HG03558 (cell line): ENCODE data around the gene LACTB.

Source experiments
- ATAC-seq: cut with Tn5 transposase; IDR thresholded peaks from one replicate; pipeline ENCODE4 v1.9.1; 2021; ENCODE audit warnings: moderate number of reproducible peaks; ENCODE audit not compliant: unreplicated experiment; ENCODE audit errors: extremely low read depth

The LACTB gene

GRCh38 chr15:63114465-63114864, 7.2 kb upstream of the LACTB start:
- no peak for ATAC-seq

DNA sequence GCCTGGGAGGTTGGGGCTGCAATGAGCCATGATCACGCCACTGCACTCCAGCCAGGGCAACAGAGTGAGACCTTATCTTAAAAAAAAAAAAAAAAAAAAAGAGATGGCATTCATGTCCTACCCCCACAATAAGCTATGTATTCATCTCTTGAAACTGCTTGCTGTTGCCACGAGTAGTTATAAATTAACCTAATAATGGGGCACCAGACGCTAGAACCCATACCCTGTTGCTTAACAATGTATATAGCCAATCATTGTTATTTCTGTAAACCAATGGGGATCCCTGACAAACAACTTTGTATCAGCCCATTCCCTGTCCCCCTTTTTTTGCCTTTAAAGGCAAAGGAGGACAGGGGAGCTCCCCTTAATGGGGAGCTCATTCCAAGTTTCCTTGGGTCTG, 2.8 kb upstream of the LACTB start:
- ATAC-seq = no peak

GRCh38 chr15:63122002-63122875, 578 bp downstream of the LACTB start:
- peak; percentile 72 for ATAC-seq

- no peak for ATAC-seq
Measured at GRCh38 chr15:63124506-63124905, 2.8 kb downstream of the LACTB start.

DNA sequence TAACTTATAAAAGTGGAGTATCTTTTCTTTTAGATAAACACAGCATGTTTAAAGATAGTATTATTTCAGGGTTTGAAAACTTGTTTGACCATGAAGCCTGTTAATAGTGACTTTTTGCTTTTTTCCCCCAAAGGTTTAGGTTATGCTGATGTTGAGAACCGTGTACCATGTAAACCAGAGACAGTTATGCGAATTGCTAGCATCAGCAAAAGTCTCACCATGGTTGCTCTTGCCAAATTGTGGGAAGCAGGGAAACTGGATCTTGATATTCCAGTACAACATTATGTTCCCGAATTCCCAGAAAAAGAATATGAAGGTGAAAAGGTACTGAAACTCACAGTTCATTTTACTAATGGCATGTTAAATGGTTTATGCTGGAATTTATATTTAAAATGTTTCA, 5.1 kb downstream of the LACTB start:
- no peak for ATAC-seq

DNA sequence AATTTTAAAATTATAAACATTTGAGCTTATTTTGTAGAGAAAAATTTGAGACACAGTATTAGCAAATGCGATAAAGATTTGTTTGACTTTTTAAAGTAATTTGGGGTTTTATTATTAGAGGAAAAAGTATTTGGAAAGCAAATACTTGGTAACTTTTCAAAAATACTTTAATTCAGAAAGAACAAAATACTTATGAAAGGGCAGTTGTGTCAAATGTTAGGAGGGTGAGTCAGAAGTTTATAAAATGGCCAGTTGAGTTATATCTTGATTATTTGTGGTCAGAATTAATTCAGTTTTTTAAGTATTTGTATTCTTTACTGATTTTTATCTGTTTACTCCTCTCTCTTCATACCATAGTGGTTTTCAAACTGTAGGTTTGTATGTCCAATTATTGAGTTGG, 12.1 kb downstream of the LACTB start:
- ATAC-seq = no peak

DNA sequence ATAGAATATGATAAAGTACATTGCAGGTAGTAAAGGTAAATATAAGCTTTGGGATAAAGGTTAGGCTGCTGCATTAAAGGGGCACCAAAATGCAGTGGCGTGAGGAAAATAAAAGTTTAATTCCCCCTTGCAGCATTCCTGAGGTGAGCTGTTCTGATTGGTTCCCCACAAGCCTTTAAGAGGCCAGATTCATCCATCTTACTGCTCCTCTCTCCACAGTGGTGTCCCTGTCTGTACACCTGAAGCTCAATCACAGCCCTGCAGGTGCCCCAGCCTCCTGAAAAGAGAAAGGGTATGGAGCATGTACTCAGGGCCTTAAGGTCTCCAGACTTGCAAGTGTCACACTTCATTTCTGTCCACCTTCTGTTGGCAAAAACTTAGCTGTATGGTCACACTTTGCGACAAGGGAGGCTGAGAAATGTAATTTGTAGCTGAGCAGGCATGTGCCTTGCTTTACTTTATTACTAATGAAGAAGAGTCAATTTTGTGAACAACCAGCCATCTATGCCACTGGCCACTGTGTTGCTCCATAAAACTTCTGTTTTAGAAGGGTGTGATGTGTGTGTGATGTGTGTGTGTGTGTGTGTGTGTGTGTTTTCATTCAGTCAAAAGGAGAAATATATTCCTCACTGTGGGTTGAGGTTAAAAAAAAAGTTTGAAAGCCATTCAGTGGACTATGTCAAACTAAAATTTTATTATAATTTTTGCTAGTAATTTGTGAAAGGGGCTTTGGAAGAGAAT, 12.8 kb downstream of the LACTB start:
- ATAC-seq = no peak

DNA sequence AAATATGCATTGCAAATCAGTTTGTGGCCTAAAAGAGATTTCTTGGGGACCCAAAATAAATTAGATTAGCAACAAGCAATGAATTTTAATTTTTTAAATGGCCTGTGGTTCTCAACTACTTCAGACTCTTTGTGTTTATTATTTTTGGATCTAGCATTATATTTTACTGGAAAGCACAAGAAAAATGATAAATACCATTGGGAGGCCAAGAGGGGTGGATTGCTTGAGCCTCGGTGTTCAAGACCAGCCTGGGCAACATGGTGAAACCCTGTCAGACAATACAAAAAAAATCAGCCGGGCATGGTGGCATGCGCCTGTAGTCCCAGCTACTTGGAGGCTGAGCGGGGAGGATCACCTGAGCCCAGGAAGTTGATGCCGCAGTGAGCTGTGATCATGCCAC, 13.6 kb downstream of the LACTB start:
- ATAC-seq = no peak

DNA sequence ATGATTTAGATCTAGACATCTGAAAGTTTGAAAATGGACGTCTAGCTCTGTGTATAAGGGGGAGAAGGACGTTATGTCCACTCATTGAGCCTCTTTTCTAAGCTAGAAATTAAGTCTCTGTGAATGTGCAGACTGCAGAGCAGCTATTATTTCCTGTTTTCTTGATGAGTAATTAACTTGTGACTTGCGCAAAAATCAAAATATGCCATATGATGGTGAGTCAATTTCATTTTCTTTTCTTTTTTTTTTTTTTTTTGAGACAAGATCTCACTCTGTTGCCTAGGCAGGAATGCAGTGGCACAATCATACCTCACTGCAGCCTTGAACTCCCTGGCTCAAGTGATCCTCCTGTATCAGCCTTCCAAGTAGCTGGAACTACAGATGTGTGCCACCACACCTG, 14.1 kb downstream of the LACTB start:
- ATAC-seq = no peak

GRCh38 chr15:63136742-63137141, 15.1 kb downstream of the LACTB start:
- no peak for ATAC-seq

DNA sequence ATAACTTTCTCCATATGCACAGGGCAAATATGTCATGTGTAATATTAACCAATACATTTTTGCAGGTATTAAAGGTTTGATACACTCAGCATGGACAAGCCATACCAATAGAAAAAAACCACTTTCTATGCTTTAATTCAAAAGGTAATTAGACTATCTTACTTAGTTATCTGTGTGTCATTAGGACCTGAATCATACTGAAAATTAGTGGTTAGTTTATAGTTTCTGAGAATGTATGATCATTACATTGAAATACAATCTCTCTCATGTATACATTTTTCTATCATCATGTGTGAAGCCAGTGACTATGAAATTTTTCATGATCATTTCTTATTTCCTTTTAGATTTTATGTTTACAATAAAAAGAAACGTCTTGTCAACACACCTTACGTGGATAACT, 19.3 kb downstream of the LACTB start:
- no peak for ATAC-seq

DNA sequence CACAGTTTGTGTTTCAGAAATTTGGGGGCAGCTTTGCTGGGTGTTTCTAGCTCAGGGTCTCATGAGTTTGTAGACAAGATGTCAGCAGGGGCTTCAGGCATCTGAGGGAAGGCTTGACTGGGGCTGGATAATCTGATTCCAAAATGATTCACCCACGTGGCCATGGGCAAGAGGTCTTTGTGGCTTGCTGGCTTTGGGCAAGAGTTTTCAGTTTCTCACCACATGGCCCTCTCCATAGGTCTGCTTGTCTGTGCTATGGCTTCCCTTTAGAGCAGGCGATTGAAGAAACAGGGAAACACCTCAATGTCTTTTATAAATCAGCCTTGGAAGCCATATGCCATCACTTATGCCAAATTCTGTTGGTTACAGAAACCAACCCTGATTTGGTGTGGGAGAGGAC, 23.8 kb downstream of the LACTB start:
- no peak for ATAC-seq

DNA sequence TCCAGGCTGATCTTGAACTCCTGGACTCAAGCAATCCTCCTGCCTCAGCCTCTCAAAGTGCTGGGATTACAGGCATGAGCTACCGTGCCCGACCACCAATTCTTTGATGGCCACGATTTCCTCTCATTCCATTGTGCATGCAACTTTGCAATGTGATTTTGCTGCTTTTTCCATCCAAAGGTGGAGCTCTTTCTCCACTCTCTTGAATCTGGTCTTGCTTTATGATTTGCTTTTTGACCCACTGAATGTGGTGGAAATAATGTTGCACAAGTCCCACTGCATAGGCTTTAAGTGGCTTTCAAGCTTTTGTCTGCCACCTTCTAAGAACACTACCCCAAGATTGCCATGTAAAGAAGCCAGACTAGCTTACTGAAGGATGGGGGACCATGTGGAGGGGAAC, 25.0 kb downstream of the LACTB start:
- no peak for ATAC-seq

DNA sequence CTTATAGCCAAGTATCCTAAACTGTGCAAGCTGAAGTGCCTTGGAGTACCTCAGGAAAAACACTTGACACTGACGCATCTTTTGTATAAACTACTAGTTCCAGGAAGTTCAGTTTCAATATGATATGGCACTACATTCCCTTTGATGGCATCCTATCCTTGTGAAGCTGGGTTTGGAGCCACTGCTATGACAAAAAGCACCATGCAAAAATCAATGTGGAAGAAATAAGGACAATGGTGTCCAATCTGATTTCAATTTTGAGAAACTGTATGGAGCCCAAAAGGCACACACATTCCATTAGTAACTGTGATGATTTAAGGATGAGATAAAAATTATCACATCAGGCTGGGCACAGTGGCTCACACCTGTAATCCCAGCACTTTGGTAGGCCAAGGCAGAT, 30.0 kb downstream of the LACTB start:
- no peak for ATAC-seq

DNA sequence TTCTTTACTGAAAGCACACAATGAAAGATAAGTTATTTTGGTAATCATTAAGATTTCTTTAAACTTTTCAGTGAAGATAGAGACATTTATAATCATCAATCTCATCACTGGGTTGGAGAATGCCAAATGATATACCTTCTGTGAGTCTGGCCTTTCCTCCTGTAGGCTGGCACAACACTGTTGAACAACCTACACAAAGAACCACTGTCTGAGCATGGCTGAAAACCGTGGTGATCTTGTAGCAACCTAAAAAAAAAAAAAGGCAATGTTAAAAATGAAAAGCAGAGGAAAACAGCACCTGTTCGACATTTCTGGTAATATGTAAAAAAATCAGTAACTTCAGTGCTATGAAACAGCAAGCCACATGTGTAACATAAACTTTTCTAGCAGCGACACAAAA, 33.8 kb downstream of the LACTB start:
- no peak for ATAC-seq

DNA sequence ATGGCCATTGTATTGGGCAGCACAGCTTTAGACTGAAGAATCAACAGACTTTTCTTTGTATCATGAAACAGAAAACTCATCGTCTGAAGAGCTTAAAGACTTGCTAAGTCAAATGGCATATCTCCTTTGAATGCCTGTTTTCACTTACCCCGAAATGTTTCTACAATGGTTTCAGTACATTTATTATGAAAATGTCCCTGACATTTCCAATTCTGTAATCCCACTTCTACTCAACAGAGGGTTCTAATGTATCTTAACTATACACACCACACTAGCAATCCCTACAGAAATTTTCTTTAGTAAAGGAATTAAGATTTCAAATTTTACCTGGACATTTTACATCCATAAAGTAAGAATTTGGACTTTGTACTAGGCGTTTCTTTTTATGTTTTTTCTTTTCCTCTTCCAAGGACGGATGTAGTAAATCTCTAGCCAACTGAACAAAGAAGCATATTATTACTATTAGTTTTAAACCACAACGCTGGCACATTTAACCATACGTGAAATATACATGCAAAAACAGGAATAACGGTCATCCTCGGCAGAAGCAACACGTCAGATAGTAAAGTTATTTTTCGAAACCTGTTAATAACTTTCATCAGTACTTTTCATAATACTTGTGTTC, 34.5 kb downstream of the LACTB start:
- ATAC-seq = no peak

- ATAC-seq = no peak
Measured at GRCh38 chr15:63156755-63157117, 35.1 kb downstream of the LACTB start.

GRCh38 chr15:63157118-63157843, 35.6 kb downstream of the LACTB start, which contains the start of gene RPS27L:
RPS27L (minus strand) TSS chr15:63157477; CDS start chr15:63157405, 72 bp downstream.
- no peak for ATAC-seq

DNA sequence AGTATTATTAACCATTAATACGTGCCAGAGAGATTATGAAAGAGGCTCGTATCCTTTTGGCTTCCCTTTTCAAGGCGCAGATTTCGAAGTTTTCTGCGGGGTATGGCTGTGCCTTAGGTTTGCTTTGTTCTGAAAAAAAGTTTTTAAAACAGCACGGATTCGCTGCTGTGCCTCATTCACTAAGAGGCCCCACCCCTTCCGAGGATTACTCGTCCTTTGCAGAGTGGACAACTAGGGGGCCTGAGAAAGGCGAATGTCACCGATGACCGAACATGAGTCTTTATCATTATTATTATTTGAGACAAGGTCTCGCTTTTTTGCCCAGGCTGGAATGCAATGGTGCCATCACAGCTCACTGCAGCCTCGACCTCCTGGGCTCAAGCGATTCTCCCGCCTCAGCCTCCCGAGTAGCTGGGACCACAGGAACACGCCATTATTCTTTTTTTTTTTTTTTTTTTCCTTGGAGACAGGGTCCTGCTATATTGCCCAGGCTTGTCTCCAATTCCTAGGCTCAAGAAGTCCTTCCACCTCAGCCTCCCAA, 36.3 kb downstream of the LACTB start:
- ATAC-seq = no peak

DNA sequence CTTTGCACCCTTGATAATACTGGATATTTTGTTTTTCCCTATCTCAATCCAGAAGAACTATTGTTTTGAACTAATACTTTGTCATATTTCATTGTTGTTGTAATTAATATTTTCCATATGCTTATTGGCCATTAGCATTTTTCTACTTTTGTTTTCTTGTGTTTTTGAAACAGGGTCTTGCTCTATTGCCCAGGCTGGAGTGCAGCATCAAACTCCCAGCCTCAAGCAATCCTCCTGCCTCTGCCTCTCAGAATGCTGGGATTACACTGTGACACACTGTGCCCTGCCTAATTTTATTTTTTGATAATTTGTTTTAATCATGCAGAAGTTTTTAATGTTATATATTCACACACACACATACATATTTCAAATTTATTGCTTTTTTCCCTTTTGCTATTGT, 39.0 kb downstream of the LACTB start:
- ATAC-seq = no peak
